Right atrium auricular region (tissue), 2 donors: ENCODE data around the gene PIF1. TPM values are rescaled to one million over a fixed set of nuclear protein-coding genes. Genes with fewer than 3 reads are reported as not detected.

Experiments
- DNase-seq: peaks from one replicate; pipeline ENCODE4 v3.0.0-alpha.2; 2019; ENCODE audit warnings: low spot score
- H3K27ac ChIP-seq, 2 donors: fragments of 200-600 bp; sonication (generic); 1 replicate in 1 of 2; 2 replicates in 1 of 2; pipeline ENCODE4 v1.5.1; 2016 to 2019
- H3K27me3 ChIP-seq, 2 donors: fragments of 200-600 bp; sonication (generic); one replicate each; pipeline versions ENCODE4 v1.5.1 to v1.6.0; 2017 to 2019
- H3K36me3 ChIP-seq: fragments of 200-600 bp; sonication (generic); one replicate; pipeline ENCODE4 v1.5.1; 2016
- H3K4me1 ChIP-seq, 2 donors: fragments of 200-600 bp; sonication (generic); one replicate each; pipeline versions ENCODE4 v1.5.1 to v1.6.0; 2017 to 2019
- H3K4me3 ChIP-seq, 2 donors: fragments of 200-600 bp; sonication (generic); 1 replicate in 1 of 2; 2 replicates in 1 of 2; pipeline ENCODE4 v1.5.1; 2017 to 2019; ENCODE audit warnings: mild to moderate bottlenecking in 1 of 2, moderate library complexity in 1 of 2
- H3K9me3 ChIP-seq, 2 donors: fragments of 200-600 bp; sonication (generic); one replicate each; pipeline ENCODE4 v1.5.1; 2019
- total RNA-seq, 2 donors: library from RNA; depleted of rRNA; stranded (reverse); fragments of >200 nt; gene quantifications; one replicate each; pipeline ENCODE4 v1.1.0, GENCODE V29; 2016
- TF ChIP-seq, protein P1 (sequence below), 2 donors: fragments of 200-600 bp; sonication (generic); IDR thresholded peaks; one replicate each; pipeline ENCODE4 v1.5.1; 2019; ENCODE audit warnings: antibody characterized with exemption in 2 of 2

PIF1 gene
- total RNA-seq, 2 donors from 2014 or later, result 0.28 to 0.56 TPM

GRCh38 chr15:64792282-64792681 is 33.2 kb downstream of the PIF1 start:
- DNase-seq, result no peak
- no peaks in the 10 kb centered on the region for H3K36me3 ChIP-seq
- H3K27me3 ChIP-seq, result no peaks in the 10 kb centered on the region
- H3K4me1 ChIP-seq, result no peaks in the 10 kb centered on the region
- H3K27ac ChIP-seq, result no peak overlapping the region
- no peak overlapping the region for H3K4me3 ChIP-seq
- TF ChIP-seq, protein P1, sequence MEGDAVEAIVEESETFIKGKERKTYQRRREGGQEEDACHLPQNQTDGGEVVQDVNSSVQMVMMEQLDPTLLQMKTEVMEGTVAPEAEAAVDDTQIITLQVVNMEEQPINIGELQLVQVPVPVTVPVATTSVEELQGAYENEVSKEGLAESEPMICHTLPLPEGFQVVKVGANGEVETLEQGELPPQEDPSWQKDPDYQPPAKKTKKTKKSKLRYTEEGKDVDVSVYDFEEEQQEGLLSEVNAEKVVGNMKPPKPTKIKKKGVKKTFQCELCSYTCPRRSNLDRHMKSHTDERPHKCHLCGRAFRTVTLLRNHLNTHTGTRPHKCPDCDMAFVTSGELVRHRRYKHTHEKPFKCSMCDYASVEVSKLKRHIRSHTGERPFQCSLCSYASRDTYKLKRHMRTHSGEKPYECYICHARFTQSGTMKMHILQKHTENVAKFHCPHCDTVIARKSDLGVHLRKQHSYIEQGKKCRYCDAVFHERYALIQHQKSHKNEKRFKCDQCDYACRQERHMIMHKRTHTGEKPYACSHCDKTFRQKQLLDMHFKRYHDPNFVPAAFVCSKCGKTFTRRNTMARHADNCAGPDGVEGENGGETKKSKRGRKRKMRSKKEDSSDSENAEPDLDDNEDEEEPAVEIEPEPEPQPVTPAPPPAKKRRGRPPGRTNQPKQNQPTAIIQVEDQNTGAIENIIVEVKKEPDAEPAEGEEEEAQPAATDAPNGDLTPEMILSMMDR (IDR thresholded peaks at IDR 0.05), result no peak
- no peaks in the 10 kb centered on the region for H3K9me3 ChIP-seq

GRCh38 chr15:64791401-64791800 is 34.0 kb downstream of the PIF1 start:
- H3K27me3 ChIP-seq, result no peaks in the 10 kb centered on the region

DNA sequence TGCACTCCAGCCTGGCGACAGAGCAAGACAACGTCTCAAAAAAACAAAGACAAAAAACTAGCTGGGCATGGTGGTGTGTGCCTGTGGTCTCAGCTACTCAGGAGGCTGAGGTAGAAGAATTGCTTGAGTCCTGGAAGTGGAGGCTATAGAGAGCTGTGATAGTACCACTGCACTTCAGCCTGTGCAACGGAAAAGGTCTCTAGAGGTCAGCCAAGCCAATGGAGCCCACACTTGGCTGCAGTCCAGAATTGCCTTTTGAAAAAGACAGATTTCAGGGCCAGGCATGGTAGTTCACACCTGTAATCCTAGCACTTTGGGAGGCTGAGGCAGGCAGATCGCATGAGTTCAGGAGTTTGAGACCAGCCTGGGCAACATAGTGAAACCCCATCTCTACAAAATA is 41.7 kb downstream of the PIF1 start:
- TF ChIP-seq, protein P1 (IDR thresholded peaks at IDR 0.05), result no peak
- H3K9me3 ChIP-seq, result no peaks in the 10 kb centered on the region
- H3K27ac ChIP-seq, result no peak overlapping the region
- H3K27me3 ChIP-seq, result no peaks in the 10 kb centered on the region
- no peaks in the 10 kb centered on the region for H3K4me1 ChIP-seq
- DNase-seq, result no peak
- H3K4me3 ChIP-seq, result no peak overlapping the region
- H3K36me3 ChIP-seq, result no peaks in the 10 kb centered on the region

More at GRCh38 chr15:64791401-64791800, 34.0 kb downstream of the PIF1 start:
- no peak overlapping the region for H3K27ac ChIP-seq
- H3K4me3 ChIP-seq, result no peak overlapping the region
- H3K9me3 ChIP-seq, result no peaks in the 10 kb centered on the region
- H3K4me1 ChIP-seq, result no peaks in the 10 kb centered on the region
- TF ChIP-seq, protein P1 (IDR thresholded peaks at IDR 0.05), result no peak
- no peaks in the 10 kb centered on the region for H3K36me3 ChIP-seq
- DNase-seq, result no peak

- Histone ChIP-seq H3K9me3 (no peaks in the 10 kb centered on the region), H3K36me3 (no peaks in the 10 kb centered on the region), H3K4me1 (no peaks in the 10 kb centered on the region), H3K27me3 (no peaks in the 10 kb centered on the region), H3K27ac (no peak overlapping the region), H3K4me3 (no peak overlapping the region)
- DNase-seq, result no peak
- TF ChIP-seq, protein P1 (IDR thresholded peaks at IDR 0.05), result no peak
Observed at GRCh38 chr15:64782751-64783150, 42.7 kb downstream of the PIF1 start.

- Histone ChIP-seq H3K9me3 (no peaks in the 10 kb centered on the region), H3K4me3 (no peak overlapping the region), H3K27ac (no peak overlapping the region), H3K27me3 (no peaks in the 10 kb centered on the region), H3K36me3 (no peaks in the 10 kb centered on the region), H3K4me1 (peaks cover 0 to 5% of the 10 kb centered on the region in 2 donors)
- TF ChIP-seq, protein P1 (IDR thresholded peaks at IDR 0.05), result no peak
- DNase-seq, result no peak
Observed at GRCh38 chr15:64781299-64781698, 44.1 kb downstream of the PIF1 start.

GRCh38 chr15:64780600-64781156 is 44.8 kb downstream of the PIF1 start:
- DNase-seq, result no peak
- H3K36me3 ChIP-seq, result no peaks in the 10 kb centered on the region
- H3K4me1 ChIP-seq, result peaks cover 0 to 11% of the 10 kb centered on the region in 2 donors
- H3K27me3 ChIP-seq, result no peaks in the 10 kb centered on the region
- TF ChIP-seq, protein P1 (IDR thresholded peaks at IDR 0.05), result no peak
- H3K9me3 ChIP-seq, result no peaks in the 10 kb centered on the region
- H3K4me3 ChIP-seq, result no peak overlapping the region
- no peak overlapping the region for H3K27ac ChIP-seq
